Measurements from ENCODE around the gene LRRC57.
A peak's percentile ranks its signal among the peaks of the same experiment; 100 is the strongest.
"Not testable (repeated sequence)": the region's sequence is repeated elsewhere in the genome, so short reads cannot be mapped to it uniquely, and the experiment has no call there.

LRRC57 gene

GRCh38 chr15:42548249-42549031 lies at the start of gene LRRC57, which contains the start of gene HAUS2:
Gene LRRC57 (minus strand): TSS chr15:42548793. CDS start chr15:42548434, 359 bp downstream.
Gene HAUS2 (plus strand): TSS chr15:42548838. CDS start chr15:42548873, 35 bp downstream.
- DNase-seq = peak; percentile 91

- DNase-seq = no peak
Measured at GRCh38 chr15:42595626-42596240, 47.1 kb upstream of the LRRC57 start.

DNA sequence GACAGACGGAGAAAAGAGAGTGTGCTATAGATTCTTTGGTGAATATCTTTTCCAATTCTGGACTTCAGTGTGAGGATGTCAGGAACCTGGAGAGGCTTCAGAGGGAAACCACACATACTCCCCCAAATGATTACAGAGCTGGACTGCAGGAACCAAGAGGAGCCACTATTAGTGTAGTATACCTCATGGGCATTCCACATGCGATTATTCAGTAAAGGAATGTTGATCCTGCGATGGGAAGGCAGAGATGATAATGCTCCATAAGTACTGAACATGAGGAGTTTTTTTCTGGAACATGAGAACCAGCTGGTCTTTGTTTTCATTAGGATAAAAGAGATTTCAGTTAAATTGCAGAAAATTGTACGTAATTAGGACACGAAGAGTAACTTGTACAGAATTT lies 45.5 kb upstream of the LRRC57 start:
- DNase-seq = no peak

GRCh38 chr15:42593143-42593542 lies 44.5 kb upstream of the LRRC57 start:
- DNase-seq = no peak

- no peak for DNase-seq
Measured at GRCh38 chr15:42592716-42593115, 44.1 kb upstream of the LRRC57 start.

GRCh38 chr15:42591238-42591934 lies 42.8 kb upstream of the LRRC57 start:
- DNase-seq = no peak

- DNase-seq = no peak
Measured at GRCh38 chr15:42590619-42591237, 42.1 kb upstream of the LRRC57 start.

DNA sequence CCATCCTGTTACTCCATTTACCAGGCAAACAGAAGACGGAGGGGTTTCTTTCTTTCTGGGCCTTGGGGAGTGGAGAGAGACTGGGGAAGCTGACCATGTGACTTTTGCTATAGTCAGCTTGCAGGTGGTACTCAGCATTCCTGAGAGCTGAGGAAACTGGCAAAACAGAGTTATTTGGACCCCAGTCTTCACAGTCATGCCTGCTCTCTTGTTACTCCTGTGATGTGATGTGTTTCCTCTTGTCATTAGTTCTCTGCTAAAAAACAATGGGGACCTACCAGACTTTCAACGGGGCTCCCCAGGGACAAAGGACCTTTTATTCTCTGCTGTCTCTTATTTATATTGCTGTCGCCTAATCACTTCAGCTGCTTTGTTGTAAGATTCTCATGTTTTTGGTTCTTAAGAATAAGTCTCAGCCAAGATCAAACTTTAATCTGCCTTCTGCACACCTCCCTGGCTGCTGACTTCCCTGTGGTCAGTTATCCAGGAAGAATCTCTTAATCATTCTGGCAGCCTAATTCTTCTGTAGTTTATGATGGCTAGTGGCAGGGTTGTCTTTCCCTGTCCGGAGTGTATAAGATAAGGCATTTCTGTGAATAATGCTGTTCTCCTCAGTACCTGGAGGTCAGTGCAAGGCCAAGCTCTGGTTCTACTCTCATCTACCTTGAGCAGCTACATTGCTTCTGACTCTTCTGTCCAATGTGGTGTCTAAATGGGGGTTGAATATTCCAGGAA lies 35.6 kb upstream of the LRRC57 start:
- no peak for DNase-seq

GRCh38 chr15:42582569-42583375 lies 34.2 kb upstream of the LRRC57 start:
- DNase-seq = no peak

GRCh38 chr15:42581272-42581730 lies 32.7 kb upstream of the LRRC57 start:
- DNase-seq = peak; percentile 86

DNA sequence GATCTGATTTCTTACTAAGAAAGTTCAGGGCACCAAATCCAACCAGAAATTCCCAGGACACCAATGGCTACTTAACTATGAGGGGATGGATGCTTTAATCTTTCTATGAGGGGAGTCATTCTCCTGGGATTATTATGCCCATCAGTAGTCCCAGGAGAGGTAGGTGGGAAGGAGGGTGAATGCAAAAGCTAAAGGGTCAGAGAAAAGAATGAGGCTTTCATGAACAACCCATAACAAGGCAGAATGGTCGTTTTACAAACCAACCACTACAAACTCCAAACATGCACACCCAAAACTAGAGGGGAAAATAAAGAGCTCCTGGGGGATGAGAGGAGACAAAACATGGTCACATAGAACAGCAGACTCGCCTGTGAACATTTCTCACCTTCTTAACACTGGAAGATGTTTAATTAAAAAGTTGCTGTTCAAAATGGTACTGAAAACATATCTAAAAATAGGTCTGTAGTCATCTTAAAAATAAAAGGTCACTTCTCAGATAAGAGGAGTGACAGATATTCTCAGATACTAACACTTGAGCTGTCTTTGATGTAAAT lies 30.5 kb upstream of the LRRC57 start:
- DNase-seq = no peak

GRCh38 chr15:42577514-42578031 lies 29.0 kb upstream of the LRRC57 start:
- DNase-seq = peak; percentile 3

GRCh38 chr15:42576776-42577175 lies 28.2 kb upstream of the LRRC57 start:
- DNase-seq = no peak

GRCh38 chr15:42576040-42576594 lies 27.5 kb upstream of the LRRC57 start:
- DNase-seq = no peak

- peak; percentile 99 for DNase-seq
Measured at GRCh38 chr15:42575188-42576039, 26.8 kb upstream of the LRRC57 start, which contains the start of gene STARD9. Gene STARD9 (plus strand): TSS chr15:42575606. CDS start chr15:42575716, 110 bp downstream.

DNA sequence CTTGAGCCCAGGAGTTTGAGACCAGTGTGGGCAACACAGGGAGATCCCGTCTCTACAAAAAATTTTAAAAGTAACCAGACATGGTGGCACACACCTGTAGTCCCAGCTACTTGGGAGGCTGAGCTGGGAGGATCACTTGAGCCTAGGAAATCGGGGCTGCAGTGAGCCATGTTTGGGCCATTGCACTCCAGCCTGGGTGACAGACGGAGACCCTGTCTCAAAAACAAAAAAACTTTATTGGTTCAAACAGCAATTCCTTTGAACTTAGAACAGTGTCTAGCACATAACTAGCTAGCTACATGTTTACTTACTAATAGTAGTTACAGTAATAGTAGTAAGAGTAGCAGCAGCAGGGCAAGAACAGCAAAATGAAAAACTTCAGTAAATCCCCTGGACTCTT lies 10.1 kb upstream of the LRRC57 start:
- no peak for DNase-seq

- DNase-seq = not testable (repeated sequence)
Measured at GRCh38 chr15:42556550-42557207, 8.1 kb upstream of the LRRC57 start.

- no peak for DNase-seq
Measured at GRCh38 chr15:42553554-42553953, 5.0 kb upstream of the LRRC57 start.

Measured in suppressor macrophage treated with lipopolysaccharide for 4 hours (primary cell).